Neural cell (in vitro differentiated cells): Measurements from ENCODE around the gene RNPEPL1.

Source experiments
- EP300 ChIP-seq: fragments of 450-650 bp; conservative IDR thresholded peaks from 2 replicates; pipeline ENCODE4 v1.6.1; 2014; ENCODE audit warnings: antibody characterized with exemption, mild to moderate bottlenecking, moderate library complexity; ENCODE audit not compliant: poor library complexity, severe bottlenecking
- EZH2 ChIP-seq: fragments of 200-600, 300-800 bp; shearing (Covaris generic), sonication (generic); IDR thresholded peaks from 2 replicates; pipeline ENCODE4 v1.6.1; 2014; ENCODE audit warnings: antibody characterized with exemption, low read length, borderline replicate concordance, mild to moderate bottlenecking; ENCODE audit not compliant: insufficient read depth, poor library complexity, severe bottlenecking
- POLR2AphosphoS5 ChIP-seq: IDR thresholded peaks from 2 replicates; pipeline ENCODE4 v1.6.1; 2012
- SMC3 ChIP-seq: fragments of 450-650 bp; conservative IDR thresholded peaks from 2 replicates; pipeline ENCODE4 v1.6.1; 2014; ENCODE audit warnings: antibody characterized with exemption, mild to moderate bottlenecking, moderate library complexity; ENCODE audit not compliant: poor library complexity
- TAF1 ChIP-seq: IDR thresholded peaks from 2 replicates; pipeline ENCODE4 v1.6.1; 2012; ENCODE audit warnings: low read depth
- TF ChIP-seq, protein P1 (sequence below): fragments of 450-650 bp; IDR thresholded peaks from 2 replicates; pipeline ENCODE4 v1.5.1; 2014; ENCODE audit warnings: antibody characterized with exemption, mild to moderate bottlenecking, moderate library complexity; ENCODE audit not compliant: poor library complexity, severe bottlenecking
- TF ChIP-seq, protein P2 (sequence below): IDR thresholded peaks from 2 replicates; pipeline ENCODE4 v1.6.1; 2012; ENCODE audit warnings: borderline replicate concordance

DNA sequence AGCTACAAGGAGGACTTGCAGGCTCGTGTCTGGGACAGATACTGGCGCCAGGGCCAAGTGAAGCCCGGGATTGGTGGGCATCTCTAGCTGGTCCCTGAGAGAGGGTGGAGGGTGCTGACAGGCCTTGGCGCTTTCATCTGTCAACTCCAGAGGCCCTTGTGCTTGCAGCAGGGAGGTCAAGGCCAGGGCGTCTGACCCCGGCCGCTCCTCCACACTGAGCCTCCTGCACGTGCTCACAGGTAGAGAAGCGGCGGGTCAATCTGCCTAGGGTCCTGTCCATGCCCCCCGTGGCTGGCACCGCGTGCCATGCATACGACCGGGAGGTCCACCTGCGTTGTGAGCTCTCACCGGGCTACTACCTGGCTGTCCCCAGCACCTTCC is 27.8 kb downstream of the RNPEPL1 start:
- TF ChIP-seq EP300 (no peak), TAF1 (no peak), POLR2AphosphoS5 (no peak), EZH2 (no peak), SMC3 (no peak)
- TF ChIP-seq, protein P1, sequence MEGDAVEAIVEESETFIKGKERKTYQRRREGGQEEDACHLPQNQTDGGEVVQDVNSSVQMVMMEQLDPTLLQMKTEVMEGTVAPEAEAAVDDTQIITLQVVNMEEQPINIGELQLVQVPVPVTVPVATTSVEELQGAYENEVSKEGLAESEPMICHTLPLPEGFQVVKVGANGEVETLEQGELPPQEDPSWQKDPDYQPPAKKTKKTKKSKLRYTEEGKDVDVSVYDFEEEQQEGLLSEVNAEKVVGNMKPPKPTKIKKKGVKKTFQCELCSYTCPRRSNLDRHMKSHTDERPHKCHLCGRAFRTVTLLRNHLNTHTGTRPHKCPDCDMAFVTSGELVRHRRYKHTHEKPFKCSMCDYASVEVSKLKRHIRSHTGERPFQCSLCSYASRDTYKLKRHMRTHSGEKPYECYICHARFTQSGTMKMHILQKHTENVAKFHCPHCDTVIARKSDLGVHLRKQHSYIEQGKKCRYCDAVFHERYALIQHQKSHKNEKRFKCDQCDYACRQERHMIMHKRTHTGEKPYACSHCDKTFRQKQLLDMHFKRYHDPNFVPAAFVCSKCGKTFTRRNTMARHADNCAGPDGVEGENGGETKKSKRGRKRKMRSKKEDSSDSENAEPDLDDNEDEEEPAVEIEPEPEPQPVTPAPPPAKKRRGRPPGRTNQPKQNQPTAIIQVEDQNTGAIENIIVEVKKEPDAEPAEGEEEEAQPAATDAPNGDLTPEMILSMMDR = no peak
- TF ChIP-seq, protein P2, sequence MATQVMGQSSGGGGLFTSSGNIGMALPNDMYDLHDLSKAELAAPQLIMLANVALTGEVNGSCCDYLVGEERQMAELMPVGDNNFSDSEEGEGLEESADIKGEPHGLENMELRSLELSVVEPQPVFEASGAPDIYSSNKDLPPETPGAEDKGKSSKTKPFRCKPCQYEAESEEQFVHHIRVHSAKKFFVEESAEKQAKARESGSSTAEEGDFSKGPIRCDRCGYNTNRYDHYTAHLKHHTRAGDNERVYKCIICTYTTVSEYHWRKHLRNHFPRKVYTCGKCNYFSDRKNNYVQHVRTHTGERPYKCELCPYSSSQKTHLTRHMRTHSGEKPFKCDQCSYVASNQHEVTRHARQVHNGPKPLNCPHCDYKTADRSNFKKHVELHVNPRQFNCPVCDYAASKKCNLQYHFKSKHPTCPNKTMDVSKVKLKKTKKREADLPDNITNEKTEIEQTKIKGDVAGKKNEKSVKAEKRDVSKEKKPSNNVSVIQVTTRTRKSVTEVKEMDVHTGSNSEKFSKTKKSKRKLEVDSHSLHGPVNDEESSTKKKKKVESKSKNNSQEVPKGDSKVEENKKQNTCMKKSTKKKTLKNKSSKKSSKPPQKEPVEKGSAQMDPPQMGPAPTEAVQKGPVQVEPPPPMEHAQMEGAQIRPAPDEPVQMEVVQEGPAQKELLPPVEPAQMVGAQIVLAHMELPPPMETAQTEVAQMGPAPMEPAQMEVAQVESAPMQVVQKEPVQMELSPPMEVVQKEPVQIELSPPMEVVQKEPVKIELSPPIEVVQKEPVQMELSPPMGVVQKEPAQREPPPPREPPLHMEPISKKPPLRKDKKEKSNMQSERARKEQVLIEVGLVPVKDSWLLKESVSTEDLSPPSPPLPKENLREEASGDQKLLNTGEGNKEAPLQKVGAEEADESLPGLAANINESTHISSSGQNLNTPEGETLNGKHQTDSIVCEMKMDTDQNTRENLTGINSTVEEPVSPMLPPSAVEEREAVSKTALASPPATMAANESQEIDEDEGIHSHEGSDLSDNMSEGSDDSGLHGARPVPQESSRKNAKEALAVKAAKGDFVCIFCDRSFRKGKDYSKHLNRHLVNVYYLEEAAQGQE = no peak
